Activated CD4-positive, alpha-beta T cell treated with anti-CD3 and anti-CD28 coated beads for 4 hours (primary cell): Measurements from ENCODE around the gene STEAP1.
"Not testable (repeated sequence)": the region's sequence is repeated elsewhere in the genome, so short reads cannot be mapped to it uniquely, and the experiment has no call there.

ENCODE experiments used
- DNase-seq, 2 donors: peaks; one replicate each; pipeline ENCODE4 v3.0.0-alpha.2; 2020

STEAP1 gene

GRCh38 chr7:90175667-90176066, 21.4 kb downstream of the STEAP1 start:
- no peak for DNase-seq

- DNase-seq, result no peak
Observed at GRCh38 chr7:90176195-90176594, 21.9 kb downstream of the STEAP1 start.

GRCh38 chr7:90178166-90178565, 23.9 kb downstream of the STEAP1 start:
- no peak for DNase-seq

- no peak for DNase-seq
Observed at GRCh38 chr7:90178679-90179278, 24.5 kb downstream of the STEAP1 start.

- no peak for DNase-seq
Observed at GRCh38 chr7:90180011-90180585, 25.8 kb downstream of the STEAP1 start.

GRCh38 chr7:90180649-90181048, 26.4 kb downstream of the STEAP1 start:
- DNase-seq, result no peak

GRCh38 chr7:90181485-90181884, 27.2 kb downstream of the STEAP1 start:
- no peak for DNase-seq

- DNase-seq, result not testable (repeated sequence)
Observed at GRCh38 chr7:90186290-90186689, 32.0 kb downstream of the STEAP1 start.

- no peak for DNase-seq
Observed at GRCh38 chr7:90187507-90188050, 33.3 kb downstream of the STEAP1 start.

- DNase-seq, result no peak
Observed at GRCh38 chr7:90188281-90188680, 34.0 kb downstream of the STEAP1 start.

GRCh38 chr7:90190995-90191394, 36.7 kb downstream of the STEAP1 start:
- no peak for DNase-seq

GRCh38 chr7:90191648-90192047, 37.4 kb downstream of the STEAP1 start:
- DNase-seq, result no peak

GRCh38 chr7:90192876-90193750, 38.8 kb downstream of the STEAP1 start:
- no peak for DNase-seq

GRCh38 chr7:90194911-90195809, 40.9 kb downstream of the STEAP1 start:
- no peak for DNase-seq

GRCh38 chr7:90201500-90202195, 47.4 kb downstream of the STEAP1 start:
- no peak for DNase-seq

GRCh38 chr7:90207956-90208355, 53.7 kb downstream of the STEAP1 start:
- DNase-seq, result no peak

- DNase-seq, result no peak
Observed at GRCh38 chr7:90209776-90210175, 55.5 kb downstream of the STEAP1 start.

- no peak for DNase-seq
Observed at GRCh38 chr7:90210475-90210874, 56.2 kb downstream of the STEAP1 start.

GRCh38 chr7:90210981-90211380, 56.7 kb downstream of the STEAP1 start:
- no peak for DNase-seq

- DNase-seq, result no peak
Observed at GRCh38 chr7:90211391-90212148, 57.3 kb downstream of the STEAP1 start, which contains the start of gene STEAP2. TSS of gene STEAP2 (plus strand) at chr7:90211740. CDS start at chr7:90225083, 13,343 bp downstream.

GRCh38 chr7:90212149-90212495, 57.9 kb downstream of the STEAP1 start:
- no peak for DNase-seq
